LHCN-M2 (cell line): ENCODE measurements around the gene HPX. TPM values are rescaled to one million over a fixed set of nuclear protein-coding genes. Genes with fewer than 3 reads are reported as not detected.
"Not testable (repeated sequence)": the region's sequence is repeated elsewhere in the genome, so short reads cannot be mapped to it uniquely, and the experiment has no call there.

Source experiments
- DNase-seq: peaks from one replicate; pipeline ENCODE4 v3.0.0-alpha.2; 2012; ENCODE audit warnings: low read depth
- total RNA-seq: library from RNA; depleted of rRNA; stranded (reverse); fragments of >200 nt; gene quantifications from 2 replicates; pipeline ENCODE4 v1.2.3, GENCODE V29; 2014

Gene HPX
- total RNA-seq, 1 experiment from 2014 or later, result not detected

GRCh38 chr11:6417907-6418556, 22.8 kb downstream of the HPX start:
- no peak for DNase-seq

GRCh38 chr11:6415797-6416196, 25.0 kb downstream of the HPX start:
- no peak for DNase-seq

- DNase-seq, result no peak
These were observed 25.9 kb downstream of the HPX start for GRCh38 chr11:6414874-6415328.

GRCh38 chr11:6413791-6414201, 27.0 kb downstream of the HPX start:
- no peak for DNase-seq

- DNase-seq, result no peak
These were observed 29.2 kb downstream of the HPX start for GRCh38 chr11:6411594-6412031.

- DNase-seq, result no peak
These were observed 29.9 kb downstream of the HPX start for GRCh38 chr11:6410695-6411430.

- no peak for DNase-seq
These were observed 34.4 kb downstream of the HPX start for GRCh38 chr11:6406370-6406769.

- DNase-seq, result no peak
These were observed 34.9 kb downstream of the HPX start for GRCh38 chr11:6405846-6406245.

GRCh38 chr11:6405052-6405667, 35.6 kb downstream of the HPX start:
- DNase-seq, result no peak

GRCh38 chr11:6404342-6405051, 36.3 kb downstream of the HPX start:
- no peak for DNase-seq

- DNase-seq, result no peak
These were observed 37.2 kb downstream of the HPX start for GRCh38 chr11:6403539-6403938.

- DNase-seq, result no peak
These were observed 38.2 kb downstream of the HPX start for GRCh38 chr11:6402561-6402981.

GRCh38 chr11:6402061-6402470, 38.7 kb downstream of the HPX start:
- DNase-seq, result no peak

- no peak for DNase-seq
These were observed 39.3 kb downstream of the HPX start for GRCh38 chr11:6401464-6401863.

GRCh38 chr11:6400431-6401345, 40.1 kb downstream of the HPX start:
- DNase-seq, result no peak

- no peak for DNase-seq
These were observed 43.2 kb downstream of the HPX start for GRCh38 chr11:6397636-6398035.

- no peak for DNase-seq
These were observed 43.6 kb downstream of the HPX start for GRCh38 chr11:6397156-6397555.

GRCh38 chr11:6395470-6396060, 45.2 kb downstream of the HPX start:
- no peak for DNase-seq

- DNase-seq, result no peak
These were observed 46.7 kb downstream of the HPX start for GRCh38 chr11:6393989-6394670.

GRCh38 chr11:6392251-6392650, 48.5 kb downstream of the HPX start:
- DNase-seq, result not testable (repeated sequence)
